PFSK-1 (cell line): Measurements from ENCODE around the gene KCNG3.

ENCODE experiments used
- FOXP2 ChIP-seq: optimal IDR thresholded peaks from 2 replicates; pipeline ENCODE3; 2011; ENCODE audit warnings: borderline replicate concordance, control low read depth, inconsistent platforms; ENCODE audit not compliant: insufficient read depth; ENCODE audit errors: extremely low read length, extremely low read depth
- TAF1 ChIP-seq: IDR thresholded peaks from 2 replicates; pipeline ENCODE4 v1.6.1; 2012; ENCODE audit warnings: low read length, control low read depth, borderline replicate concordance; ENCODE audit not compliant: insufficient read depth
- TF ChIP-seq, protein P1 (sequence below), 2 experiments: IDR thresholded peaks; 2 replicates each; pipeline versions ENCODE4 v1.6.1 to v1.8.0; 2011 to 2012; ENCODE audit warnings: low read depth in 2 of 2, low read length in 2 of 2, control low read depth in 1 of 2, inconsistent platforms in 1 of 2, mild to moderate bottlenecking in 1 of 2, moderate library complexity in 1 of 2; ENCODE audit not compliant: insufficient read depth in 1 of 2

DNA sequence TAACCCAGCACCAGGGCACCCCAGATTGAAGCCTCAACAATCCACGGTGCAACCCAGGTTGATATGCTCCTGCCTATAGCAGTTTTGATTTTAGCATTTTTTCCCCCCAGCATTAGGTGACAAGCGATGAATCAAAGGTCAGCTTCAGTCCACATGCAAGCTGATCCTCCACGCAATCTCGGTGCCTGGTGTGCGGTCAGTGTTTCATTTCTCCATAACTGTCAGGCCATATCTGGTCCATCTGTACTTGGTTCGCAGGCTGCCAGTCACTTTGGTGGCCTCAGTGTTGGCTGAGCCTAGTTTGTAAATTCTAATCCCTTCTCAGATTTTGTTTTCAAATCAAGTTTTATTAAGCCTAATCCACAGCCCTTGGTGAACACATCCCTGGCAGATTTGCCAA lies 30.2 kb downstream of the KCNG3 start:
- TF ChIP-seq FOXP2: no peak
- TF ChIP-seq, protein P1, sequence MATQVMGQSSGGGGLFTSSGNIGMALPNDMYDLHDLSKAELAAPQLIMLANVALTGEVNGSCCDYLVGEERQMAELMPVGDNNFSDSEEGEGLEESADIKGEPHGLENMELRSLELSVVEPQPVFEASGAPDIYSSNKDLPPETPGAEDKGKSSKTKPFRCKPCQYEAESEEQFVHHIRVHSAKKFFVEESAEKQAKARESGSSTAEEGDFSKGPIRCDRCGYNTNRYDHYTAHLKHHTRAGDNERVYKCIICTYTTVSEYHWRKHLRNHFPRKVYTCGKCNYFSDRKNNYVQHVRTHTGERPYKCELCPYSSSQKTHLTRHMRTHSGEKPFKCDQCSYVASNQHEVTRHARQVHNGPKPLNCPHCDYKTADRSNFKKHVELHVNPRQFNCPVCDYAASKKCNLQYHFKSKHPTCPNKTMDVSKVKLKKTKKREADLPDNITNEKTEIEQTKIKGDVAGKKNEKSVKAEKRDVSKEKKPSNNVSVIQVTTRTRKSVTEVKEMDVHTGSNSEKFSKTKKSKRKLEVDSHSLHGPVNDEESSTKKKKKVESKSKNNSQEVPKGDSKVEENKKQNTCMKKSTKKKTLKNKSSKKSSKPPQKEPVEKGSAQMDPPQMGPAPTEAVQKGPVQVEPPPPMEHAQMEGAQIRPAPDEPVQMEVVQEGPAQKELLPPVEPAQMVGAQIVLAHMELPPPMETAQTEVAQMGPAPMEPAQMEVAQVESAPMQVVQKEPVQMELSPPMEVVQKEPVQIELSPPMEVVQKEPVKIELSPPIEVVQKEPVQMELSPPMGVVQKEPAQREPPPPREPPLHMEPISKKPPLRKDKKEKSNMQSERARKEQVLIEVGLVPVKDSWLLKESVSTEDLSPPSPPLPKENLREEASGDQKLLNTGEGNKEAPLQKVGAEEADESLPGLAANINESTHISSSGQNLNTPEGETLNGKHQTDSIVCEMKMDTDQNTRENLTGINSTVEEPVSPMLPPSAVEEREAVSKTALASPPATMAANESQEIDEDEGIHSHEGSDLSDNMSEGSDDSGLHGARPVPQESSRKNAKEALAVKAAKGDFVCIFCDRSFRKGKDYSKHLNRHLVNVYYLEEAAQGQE (IDR thresholded peaks at IDR 0.05; ENCODE audit: insufficient read depth in 1 of 2, low read depth in 2 of 2, low read length in 2 of 2): no peak
- no peak for TF ChIP-seq TAF1
